ENCODE measurements around the gene CYP26C1.

CYP26C1 gene

DNA sequence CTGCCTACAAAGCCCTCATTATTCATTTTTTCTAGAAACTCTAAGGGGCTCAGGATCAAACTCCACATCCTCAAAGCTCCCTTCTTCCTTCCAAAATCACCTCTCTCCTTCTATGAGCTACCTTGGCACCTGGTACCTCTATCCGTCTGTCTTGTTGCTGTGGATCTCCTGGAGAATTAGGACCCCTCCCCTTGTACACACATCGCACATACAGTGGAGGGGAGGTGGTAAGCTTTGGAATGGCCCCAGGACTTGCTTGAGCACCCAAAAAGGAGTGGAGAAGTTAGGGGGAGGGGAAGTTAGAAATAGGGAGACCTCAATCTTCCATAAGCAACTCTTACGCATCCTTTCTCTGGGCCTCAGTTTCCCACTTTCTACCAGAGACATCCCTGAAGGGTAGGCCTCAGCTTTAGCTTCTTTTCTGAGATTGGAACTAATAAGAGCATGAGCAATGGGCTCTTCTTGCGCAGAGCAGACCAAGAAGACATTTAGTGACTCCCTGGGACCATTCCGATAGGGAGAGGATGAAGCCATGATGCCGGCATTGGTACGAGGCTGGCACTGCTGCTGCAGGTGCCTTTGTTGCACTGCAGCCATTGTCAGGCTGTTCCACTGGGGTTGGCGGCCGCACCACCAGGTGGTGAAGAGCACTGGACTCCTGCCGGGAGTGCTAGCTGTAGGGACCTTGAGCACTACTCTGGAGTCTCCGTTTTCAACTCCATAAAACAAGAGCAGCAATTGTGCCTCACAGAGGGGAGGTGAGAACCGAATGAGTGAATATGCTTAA lies 4.5 kb downstream of the CYP26C1 start:
- DNase-seq, result no peak

DNA sequence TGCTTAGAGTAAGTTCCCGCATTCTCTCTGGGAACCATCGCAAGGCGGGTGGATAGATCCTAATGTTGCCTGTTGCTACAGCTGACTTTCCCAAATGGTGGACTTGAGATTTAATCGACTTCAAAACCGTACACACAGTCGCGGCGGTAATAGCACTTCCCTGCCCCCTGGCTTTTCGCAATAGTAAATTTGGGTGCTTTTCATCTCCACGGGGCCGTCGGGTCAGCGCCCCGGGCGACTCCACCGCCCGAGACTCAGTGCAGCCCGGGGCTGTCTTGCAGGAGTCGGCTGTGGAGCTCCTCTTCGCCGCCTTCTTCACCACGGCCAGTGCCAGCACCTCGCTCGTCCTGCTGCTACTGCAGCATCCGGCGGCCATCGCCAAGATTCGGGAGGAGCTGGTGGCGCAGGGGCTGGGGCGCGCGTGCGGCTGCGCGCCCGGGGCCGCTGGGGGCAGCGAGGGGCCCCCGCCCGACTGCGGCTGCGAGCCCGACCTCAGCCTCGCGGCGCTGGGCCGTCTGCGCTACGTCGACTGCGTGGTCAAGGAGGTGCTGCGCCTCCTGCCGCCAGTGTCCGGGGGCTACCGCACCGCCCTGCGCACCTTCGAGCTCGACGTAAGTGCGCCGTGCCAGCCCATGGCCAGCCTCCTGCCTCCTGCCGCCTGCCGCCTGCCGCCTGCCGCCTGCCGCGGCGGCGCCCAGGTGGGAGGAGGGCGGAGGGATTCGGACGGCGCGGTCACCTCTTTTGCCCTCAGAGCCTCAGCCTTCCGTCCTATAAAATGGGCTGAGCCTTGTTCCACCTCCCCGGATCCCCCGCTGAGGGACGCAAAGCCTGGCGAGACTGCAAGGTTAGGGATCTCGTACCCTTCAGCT lies 5.3 kb downstream of the CYP26C1 start:
- no peak for DNase-seq

DNA sequence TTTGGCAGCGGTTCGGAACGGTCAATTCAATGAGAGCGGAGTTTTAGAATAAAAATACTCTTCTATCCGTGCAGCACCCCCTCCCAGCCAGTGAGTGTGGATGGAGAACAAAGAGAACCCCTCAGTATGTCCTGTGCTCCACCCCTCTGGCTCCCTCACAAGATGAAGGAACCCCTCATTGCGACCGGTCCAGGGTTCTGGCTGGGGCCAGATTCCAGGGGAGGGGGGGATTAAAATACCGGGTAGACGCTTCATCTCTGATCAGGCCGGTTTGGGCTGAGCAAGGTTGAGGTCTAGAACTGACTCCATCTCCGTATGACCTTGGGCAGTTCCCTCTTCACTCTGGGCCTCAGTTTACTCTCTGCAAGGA lies 5.9 kb downstream of the CYP26C1 start:
- DNase-seq, result no peak

- DNase-seq, result no peak
These were observed 7.1 kb downstream of the CYP26C1 start for GRCh38 chr10:93067443-93068365.

DNA sequence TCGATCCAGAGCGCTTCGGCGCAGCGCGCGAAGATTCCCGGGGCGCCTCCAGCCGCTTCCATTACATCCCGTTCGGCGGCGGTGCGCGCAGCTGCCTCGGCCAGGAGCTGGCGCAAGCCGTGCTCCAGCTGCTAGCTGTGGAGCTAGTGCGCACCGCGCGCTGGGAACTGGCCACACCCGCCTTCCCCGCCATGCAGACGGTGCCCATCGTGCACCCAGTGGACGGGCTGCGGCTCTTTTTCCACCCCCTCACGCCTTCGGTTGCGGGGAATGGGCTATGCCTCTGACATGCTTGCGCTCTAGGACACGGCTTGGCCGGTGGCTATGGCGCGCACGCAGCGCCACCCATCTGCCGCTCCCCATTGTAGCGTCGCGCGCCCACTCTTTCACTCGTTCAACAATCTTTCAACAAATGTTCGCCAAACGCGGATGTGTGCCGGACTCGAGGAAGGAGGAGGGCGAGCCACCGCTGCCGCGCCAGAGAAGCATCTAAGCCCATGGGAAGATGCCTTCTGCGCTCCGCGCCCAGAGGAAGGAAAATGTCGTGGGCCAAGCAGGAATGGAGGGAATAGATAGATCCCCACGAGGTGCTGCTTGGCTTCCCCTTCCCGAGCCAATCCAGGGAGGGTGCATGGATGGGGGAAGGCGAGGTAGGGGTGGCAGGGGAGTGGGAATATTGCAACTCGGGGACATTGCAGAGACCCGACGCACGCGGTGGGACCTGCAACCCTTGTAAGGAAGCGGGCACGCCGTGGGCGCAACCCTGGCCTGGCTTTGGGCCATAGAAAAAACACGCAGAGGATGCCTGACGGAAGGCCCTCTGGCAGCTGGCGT lies 8.0 kb downstream of the CYP26C1 start:
- DNase-seq, result no peak

- DNase-seq, result no peak
These were observed 8.6 kb downstream of the CYP26C1 start for GRCh38 chr10:93069245-93069561.

DNA sequence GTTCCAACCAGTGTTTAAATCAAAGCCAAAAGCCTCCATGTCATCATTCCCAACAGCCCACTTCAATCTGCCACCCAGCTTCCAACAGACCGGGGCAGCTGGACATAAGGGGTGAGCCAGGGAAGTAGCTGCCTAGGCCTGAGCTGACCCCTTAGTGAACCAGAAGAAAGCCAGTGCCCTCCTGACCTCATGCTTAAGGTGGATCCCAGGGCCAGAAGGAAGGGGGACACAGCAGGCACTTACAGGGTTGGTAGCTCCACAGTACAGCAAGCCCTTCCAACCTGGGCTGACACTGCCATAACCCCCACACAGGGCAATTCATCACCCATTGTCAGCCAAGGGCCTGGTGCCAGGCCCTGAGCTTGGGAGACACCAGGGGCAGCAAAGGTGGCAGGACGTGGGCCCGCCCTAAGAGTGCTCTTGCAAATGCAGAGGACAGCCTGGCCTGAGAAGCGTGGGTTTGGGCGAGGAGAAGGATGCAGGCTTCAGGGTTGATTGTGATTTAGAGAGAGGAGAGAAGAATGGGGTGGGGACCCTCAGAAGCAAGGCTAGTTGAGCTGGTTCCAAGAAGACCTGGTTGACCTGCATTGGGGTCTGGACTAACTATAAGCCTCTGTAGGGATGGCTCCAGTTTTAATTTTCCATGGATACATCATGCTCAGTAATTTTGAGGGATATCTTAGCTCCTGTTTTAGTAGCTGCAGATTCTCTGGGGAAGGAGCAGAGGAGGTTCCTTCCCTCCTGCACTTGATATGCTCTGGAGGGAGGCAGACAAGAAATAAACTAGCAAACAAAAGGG lies 10.0 kb downstream of the CYP26C1 start:
- DNase-seq, result no peak

DNA sequence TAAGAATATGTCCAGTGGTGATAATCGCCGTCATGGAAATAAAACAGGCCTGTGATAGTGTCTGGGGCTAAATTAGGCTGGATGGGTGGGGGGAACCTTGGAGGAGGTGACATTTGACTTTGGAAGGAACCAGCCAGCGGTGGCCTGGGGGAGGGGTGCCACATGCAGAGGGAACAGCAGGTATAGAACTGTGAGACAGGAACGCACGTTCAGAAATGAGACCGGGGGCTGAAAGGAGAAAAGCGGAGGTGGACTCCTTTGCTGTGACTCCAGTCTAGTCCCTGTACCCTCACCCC lies 10.5 kb downstream of the CYP26C1 start:
- DNase-seq, result no peak

DNA sequence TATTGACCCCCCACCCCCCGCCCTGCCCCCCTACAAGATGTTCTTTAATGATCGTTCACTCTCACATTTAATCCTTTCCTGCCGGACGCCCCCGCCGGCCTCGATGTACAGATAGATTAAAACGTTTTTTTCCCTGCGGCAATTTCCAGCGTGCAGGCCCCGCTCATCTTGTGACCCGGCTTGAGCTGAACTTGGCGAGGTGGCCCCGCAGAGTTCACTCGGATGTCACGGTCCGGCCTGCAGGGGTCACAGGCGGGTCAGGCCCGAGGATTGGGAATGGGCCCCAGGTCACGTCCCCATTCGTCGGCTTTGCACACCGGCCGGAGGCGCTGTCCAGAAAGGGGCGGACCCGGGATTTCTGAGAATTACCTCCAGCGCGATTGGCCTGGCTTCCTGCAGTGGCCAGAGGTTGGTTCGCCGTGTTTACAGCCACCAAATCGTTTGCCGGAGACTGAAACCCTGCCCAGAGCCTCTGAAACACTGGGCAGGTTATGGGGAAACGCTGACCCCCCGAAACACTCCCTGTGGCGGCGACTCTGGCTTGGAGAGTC lies 11.2 kb downstream of the CYP26C1 start:
- DNase-seq, result no peak

DNA sequence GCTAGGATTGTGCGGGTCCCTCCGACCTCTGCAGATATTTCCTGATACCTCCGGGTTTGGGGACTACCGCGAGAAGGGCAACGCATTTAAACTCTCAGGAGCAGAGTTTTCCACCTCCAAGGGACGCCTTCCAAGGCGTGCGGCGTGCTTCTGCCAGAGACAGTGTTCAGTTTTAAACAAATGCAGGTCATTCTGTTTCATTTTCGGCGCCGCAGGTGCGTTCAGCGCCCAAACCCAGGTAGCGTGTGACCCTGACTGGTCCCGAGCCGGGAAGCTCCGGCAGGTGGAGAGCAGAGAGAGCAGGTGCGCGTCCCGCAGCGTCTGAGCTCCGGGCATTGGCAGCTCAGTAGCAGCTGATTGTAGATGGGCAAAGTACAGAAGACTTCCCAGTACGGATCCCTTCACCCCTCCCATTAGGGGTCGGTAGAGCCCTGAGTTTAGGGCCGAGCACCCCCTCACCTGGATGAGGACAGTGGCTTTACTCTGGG lies 11.7 kb downstream of the CYP26C1 start:
- DNase-seq, result no peak

GRCh38 chr10:93072713-93073538 lies 12.3 kb downstream of the CYP26C1 start:
- no peak for DNase-seq

DNA sequence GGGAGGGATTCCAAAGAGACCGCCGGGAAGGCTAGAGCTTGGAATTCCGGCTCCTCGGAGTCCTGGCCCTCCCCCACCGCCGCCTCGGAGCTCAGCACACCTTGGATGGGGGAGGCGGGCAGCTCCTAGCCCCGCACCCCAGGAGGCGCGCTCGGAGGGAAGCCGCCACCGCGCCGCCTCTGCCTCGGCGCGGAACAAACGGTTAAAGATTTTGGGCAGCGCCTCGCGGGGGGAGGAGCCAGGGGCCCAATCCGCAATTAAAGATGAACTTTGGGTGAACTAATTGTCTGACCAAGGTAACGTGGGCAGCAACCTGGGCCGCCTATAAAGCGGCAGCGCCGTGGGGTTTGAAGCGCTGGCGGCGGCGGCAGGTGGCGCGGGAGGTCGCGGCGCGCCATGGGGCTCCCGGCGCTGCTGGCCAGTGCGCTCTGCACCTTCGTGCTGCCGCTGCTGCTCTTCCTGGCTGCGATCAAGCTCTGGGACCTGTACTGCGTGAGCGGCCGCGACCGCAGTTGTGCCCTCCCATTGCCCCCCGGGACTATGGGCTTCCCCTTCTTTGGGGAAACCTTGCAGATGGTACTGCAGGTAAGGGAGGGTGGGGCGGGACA lies 13.0 kb downstream of the CYP26C1 start, which contains the start of gene CYP26A1:
Gene CYP26A1 (plus strand): TSS at position 355 of the 608 bp plus-strand sequence. CDS start 42 bp downstream, at position 397.
- DNase-seq, result no peak

DNA sequence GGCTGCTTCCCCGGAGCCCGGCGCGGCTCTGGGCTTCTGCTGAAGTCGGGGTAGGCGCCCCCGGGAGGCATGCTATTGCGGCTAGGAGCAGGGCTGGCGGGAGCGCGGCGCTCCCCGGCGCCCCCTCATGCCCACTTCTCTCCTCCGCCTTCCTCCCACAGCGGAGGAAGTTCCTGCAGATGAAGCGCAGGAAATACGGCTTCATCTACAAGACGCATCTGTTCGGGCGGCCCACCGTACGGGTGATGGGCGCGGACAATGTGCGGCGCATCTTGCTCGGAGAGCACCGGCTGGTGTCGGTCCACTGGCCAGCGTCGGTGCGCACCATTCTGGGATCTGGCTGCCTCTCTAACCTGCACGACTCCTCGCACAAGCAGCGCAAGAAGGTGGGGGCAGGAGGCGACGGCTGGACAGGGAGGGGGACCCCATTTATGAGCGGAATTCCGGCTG lies 13.6 kb downstream of the CYP26C1 start:
- no peak for DNase-seq

GRCh38 chr10:93074597-93075368 lies 14.2 kb downstream of the CYP26C1 start:
- DNase-seq, result no peak

DNA sequence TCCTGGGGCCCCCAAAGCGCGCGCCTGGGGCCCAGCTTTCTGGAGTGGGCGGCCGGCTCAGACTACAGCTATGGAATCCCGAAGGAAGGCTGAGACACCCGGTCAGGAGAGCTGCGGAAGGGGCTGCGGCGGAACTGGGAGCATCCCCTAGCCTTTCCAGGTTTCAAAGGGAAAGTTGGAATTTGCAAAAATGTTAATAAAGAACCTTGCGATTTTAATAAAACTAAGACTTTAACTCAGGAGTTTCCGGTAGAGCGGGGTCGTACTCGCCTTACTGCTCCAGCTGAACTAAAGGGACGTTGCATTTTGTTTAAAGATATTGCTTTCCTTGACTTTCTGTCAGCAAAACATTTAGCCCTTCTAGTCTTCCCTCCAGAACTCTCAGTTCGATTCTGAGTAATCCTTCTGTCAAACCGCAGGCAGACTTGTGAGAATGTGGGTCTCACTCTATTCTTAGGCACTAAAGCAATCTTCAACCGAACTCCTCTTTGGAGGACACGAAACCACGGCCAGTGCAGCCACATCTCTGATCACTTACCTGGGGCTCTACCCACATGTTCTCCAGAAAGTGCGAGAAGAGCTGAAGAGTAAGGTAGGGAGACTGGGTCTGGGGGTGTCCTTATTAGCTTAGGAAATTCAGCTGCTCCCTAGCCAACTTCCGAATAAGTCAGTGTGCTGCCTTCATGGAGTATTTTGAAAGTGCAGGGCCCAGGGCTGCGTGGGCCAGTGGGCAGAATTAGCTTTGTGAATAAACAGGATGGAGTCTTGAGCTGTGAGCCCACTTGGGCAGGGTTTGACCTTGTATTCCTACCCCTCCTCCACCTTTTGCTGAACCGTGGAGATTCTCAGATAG lies 15.0 kb downstream of the CYP26C1 start:
- DNase-seq, result no peak

DNA sequence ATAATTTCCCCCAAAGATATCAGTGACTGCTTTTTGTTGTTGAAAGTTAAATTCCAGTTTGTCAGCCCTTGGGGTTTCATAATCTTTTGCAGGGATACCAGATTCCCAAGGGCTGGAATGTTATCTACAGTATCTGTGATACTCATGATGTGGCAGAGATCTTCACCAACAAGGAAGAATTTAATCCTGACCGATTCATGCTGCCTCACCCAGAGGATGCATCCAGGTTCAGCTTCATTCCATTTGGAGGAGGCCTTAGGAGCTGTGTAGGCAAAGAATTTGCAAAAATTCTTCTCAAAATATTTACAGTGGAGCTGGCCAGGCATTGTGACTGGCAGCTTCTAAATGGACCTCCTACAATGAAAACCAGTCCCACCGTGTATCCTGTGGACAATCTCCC lies 16.3 kb downstream of the CYP26C1 start:
- no peak for DNase-seq

GRCh38 chr10:93077860-93078337 lies 17.3 kb downstream of the CYP26C1 start:
- DNase-seq, result no peak
